ENCODE data around the gene SLC34A3.

DNA sequence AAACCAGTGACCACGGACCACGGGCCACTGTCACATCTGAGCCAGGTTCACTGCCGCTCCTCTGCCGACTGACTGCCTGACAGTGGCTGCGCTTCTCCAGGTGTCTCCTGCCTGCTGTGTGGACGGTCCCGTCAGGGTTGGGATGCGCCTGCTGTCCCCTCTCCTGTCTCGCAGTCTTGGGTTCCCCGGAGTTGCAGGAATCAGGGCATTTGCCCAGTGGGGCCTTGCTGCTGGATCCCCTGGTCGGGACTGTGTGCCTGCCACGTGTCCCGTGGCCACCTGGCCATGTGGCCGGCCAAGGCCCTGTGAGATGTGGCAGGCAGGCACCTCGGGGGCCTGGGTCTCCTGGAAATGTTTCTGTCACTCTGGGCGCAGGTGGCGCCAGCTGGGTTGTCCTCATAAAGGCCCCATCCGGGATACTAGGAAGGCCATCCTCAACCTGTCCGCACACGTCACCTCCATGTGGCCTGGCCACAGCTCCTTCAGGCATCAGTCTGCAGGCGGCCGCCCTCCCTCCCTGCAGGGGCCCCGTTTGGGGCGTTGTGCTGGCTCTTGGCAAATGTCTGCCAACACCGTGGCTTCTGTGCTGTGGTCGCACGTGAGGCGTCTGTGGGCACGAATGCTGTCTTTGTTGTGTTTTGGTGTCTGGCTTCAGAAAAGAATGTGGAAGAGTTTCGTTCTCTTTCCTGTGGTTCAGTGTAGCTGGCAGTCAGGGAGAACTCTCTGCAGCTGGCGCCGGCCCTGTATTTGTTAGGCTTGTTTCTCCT lies 40.4 kb downstream of the SLC34A3 start:
- TF ChIP-seq, protein P1, sequence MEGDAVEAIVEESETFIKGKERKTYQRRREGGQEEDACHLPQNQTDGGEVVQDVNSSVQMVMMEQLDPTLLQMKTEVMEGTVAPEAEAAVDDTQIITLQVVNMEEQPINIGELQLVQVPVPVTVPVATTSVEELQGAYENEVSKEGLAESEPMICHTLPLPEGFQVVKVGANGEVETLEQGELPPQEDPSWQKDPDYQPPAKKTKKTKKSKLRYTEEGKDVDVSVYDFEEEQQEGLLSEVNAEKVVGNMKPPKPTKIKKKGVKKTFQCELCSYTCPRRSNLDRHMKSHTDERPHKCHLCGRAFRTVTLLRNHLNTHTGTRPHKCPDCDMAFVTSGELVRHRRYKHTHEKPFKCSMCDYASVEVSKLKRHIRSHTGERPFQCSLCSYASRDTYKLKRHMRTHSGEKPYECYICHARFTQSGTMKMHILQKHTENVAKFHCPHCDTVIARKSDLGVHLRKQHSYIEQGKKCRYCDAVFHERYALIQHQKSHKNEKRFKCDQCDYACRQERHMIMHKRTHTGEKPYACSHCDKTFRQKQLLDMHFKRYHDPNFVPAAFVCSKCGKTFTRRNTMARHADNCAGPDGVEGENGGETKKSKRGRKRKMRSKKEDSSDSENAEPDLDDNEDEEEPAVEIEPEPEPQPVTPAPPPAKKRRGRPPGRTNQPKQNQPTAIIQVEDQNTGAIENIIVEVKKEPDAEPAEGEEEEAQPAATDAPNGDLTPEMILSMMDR (IDR thresholded peaks at IDR 0.05), result no peak
- TF ChIP-seq POLR2A (IDR thresholded peaks at IDR 0.05; ENCODE audit: low read length), result no peak
- no peak for TF ChIP-seq CEBPB (IDR thresholded peaks at IDR 0.05)
- TF ChIP-seq RFX5 (IDR thresholded peaks at IDR 0.05), result no peak
- TF ChIP-seq EHMT2 (IDR thresholded peaks at IDR 0.05; ENCODE audit: low read depth), result no peak
- TF ChIP-seq RCOR1 (IDR thresholded peaks at IDR 0.05; ENCODE audit: low read depth, low read length), result no peak
- no peak for TF ChIP-seq MAZ (IDR thresholded peaks at IDR 0.05; ENCODE audit: borderline replicate concordance, low read depth, low read length)
- no peak for TF ChIP-seq KDM1A (IDR thresholded peaks at IDR 0.05; ENCODE audit: low read depth)
- no peak for TF ChIP-seq EP300 (IDR thresholded peaks at IDR 0.05)
- no peak for TF ChIP-seq SMC3 (IDR thresholded peaks at IDR 0.05)
- TF ChIP-seq, protein P2, sequence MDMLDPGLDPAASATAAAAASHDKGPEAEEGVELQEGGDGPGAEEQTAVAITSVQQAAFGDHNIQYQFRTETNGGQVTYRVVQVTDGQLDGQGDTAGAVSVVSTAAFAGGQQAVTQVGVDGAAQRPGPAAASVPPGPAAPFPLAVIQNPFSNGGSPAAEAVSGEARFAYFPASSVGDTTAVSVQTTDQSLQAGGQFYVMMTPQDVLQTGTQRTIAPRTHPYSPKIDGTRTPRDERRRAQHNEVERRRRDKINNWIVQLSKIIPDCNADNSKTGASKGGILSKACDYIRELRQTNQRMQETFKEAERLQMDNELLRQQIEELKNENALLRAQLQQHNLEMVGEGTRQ (IDR thresholded peaks at IDR 0.05), result no peak
- TF ChIP-seq HDAC2 (IDR thresholded peaks at IDR 0.05), result no peak
- no peak for TF ChIP-seq NFE2L2 (conservative IDR thresholded peaks at IDR 0.05; ENCODE audit: low read length)
